Right kidney (tissue), 1 donor: ENCODE measurements around the gene EDEM2.
A peak's percentile ranks its signal among the peaks of the same experiment; 100 is the strongest.
"Not testable (repeated sequence)": the region's sequence is repeated elsewhere in the genome, so short reads cannot be mapped to it uniquely, and the experiment has no call there.

Experiments
- DNase-seq: peaks from one replicate; pipeline ENCODE4 v3.0.0-alpha.2; 2016

Gene EDEM2

DNA sequence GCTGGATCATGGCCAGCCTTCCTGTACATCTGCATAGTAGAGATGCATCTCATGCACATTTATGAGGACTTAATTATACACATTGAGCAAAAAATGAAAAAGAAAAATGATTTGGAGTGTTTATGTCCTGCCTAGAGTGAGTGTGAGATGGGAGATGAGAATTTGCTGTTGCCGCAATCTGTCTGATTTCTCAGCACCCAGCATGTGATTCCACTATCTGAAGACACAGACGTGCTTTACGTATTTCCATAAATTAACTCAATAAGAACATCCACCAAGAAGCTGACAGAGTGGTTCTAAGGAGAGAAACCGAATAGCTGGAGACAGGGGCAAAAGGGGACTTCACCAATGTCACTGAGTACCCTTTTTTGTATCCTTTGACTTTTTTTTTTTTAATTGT lies 15.2 kb downstream of the EDEM2 start:
- no peak for DNase-seq

DNA sequence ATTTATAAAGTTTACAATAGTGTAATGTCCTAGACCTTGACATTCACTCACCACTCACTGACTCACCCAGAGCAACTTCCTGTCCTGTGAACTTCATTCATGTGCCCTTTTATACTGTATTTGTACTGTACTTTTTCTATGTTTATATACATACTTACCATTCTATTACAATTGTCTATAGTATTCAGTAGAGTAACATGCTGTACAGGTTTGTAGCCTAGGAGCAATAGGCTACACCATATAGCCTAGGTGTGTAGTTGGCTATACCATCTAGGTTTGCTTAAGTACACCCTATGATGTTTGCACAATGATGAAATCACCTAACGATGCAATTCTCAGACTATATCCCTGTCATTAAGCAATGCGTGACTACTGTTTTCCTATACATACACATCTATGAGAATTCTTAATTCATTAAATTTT lies 17.5 kb downstream of the EDEM2 start:
- no peak for DNase-seq

DNA sequence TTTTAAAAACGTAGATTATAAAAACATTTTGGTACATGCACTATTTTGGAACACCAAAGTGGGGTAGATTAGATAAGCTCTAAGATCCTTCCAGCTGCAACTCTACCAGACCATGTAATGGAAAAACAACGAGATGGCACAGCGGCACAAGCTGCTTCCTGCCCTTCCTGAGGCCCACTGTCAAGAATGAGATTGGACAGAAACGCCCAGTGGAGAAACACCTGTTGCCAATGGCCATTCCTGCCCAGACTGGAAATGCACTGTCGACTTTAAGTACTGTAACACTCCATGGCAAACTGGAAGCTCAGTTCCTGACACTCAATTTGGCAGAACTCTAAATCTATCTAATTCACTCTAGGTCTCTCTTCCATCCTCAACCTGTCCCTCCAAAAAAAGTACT lies 21.4 kb downstream of the EDEM2 start:
- no peak for DNase-seq

DNA sequence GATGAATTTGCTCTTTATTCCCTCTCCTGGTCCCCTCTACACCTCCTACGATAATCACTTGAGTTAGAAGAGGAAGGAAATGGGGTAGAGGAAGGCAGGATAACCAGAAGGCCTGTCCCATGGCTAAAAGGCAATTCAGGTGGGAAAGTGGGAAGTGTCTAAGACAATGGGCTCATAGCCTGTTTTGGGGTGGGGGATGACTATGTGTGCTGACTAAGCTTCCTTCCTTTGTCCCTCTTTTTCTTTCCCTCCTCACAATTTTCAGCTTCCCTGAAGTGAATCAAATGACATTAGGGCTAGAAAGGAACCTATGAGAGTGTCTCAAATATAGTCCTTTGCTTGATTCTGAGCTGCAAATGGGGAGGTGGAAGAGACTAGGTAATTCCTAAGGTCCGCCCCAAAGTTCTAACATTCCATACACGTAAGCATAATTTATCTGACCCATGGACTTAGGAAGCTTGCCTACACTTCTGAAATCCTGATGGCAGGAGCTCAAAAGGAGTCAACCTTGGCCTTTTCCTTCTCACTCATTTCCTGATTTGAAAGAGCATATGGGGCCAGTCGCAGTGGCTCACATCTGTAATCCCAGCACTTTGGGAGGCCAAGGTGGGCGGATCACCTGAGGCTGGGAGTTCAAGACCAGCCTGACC lies 24.3 kb downstream of the EDEM2 start:
- no peak for DNase-seq

DNA sequence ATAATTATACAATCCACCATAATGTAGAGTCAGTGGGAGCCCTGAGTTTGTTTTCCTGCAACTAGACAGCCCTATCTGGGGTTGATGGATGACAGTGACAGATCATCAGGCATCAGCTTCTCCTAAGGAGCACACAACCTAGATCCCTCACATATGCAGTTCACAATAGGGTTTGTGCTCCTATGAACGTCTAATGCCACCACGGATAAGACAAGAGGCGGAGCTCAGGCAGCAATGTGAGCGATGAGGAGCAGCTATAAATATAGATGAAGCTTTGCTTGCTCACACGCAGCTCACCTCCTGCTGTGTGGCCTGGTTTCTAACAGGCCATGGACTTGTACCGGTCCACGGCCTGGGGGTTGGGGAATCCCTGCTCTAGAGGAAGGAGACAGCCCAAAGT lies 25.9 kb downstream of the EDEM2 start:
- no peak for DNase-seq

DNA sequence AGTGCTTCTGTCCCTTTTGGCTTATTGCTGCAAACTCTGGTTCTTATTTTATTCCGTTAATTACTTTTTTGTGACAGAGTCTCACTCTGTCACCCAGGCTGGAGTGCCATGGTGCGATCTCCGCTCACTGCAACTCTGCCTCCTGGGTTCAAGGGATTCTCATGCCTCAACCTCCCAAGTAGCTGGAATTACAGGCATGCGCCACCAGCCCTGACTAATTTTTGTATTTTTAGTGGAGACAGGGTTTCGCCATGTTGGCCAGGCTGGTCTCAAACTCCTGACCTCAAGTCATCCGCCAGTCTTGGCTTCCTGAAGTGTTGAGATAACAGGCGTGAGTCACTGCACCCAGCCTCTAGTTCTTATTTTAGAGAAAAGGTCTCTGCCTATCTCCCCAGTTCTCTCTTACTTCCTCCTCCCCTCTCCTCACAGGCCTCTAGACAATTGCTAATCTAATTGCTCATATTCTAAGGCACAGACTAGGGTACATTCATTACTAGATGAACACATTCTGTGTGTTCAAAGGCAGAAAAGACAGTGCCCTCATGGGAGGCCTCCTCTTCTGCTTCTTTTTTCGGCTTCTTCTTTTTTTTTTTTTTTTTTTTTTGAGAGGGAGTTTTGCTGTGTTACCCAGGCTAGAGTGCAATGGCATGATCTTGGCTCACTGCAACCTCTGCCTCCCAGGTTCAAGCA lies 27.0 kb downstream of the EDEM2 start:
- DNase-seq, result no peak

DNA sequence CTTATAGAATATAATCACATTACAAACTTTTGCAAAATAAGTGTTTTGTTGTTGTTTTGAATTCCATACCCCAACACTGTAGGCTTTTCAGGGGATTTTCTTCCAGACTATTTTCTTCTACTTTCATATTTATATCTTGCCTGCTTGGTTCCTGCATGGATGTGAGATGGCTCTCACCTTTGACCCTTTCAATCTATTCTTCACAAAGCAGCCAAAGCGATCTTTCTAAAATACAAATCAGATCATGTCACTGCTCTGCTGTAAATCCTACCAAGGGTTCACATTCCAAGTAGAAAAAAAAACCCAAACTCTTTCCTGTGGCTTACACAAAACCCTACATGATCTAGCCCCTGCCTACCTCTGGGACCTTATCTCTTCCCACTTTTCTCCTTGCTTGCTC lies 29.5 kb downstream of the EDEM2 start:
- no peak for DNase-seq

DNA sequence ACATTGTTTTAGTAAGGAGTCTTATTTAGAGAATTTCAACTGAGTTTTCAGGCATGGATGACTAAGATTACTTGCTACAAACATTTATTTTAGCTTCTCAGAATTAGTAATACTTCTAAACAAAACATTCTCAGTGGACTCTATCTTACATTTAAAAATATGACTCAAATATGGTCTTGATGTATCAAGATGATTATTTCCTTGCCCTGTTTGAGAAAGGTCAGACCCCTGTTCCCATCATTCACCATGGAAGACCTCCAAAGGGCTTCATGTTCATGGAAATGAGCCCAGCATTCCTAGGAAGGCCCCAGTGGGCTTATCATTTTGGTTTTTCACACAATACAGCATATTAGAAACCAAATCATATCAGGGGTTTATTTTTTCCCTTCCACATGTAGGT lies 29.9 kb downstream of the EDEM2 start:
- DNase-seq, result no peak

DNA sequence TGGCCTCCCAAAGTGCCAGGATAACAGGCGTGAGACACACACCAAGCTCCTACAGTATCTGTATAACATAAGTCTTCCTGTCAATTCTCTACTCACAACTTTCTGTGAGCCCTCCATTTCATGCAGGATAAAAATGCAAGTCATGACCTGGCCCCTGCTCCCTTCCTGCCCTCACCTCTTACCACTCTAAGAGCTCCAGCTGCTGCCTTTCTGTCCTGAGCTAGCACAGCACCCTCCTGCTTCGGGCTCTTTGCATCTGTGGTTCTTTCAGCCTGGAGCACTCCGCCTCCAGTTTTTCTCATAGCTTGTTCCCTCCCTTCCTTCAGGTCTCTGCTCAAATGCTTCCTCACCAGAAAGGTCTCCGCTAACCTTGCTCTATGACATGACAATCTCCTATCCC lies 30.9 kb downstream of the EDEM2 start:
- no peak for DNase-seq

DNA sequence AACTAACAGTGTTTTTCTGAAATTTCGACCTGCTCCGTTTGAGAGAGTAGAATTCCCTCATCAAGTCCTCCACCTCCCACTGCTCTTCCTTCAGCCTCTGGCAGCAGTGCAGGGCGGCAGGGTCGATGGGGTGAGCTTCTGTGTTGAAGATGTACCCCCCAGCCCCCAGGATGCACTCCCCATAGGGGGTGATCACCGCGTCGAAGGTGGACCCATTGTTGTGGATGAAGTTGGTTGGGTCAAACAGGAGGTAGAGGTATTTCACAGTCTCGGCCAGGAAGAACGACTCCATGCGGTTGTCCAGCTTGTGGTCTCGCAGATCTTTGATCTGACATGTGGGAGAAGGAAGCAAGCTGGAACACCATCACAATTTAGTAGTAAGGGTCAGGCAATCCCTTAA lies 31.5 kb downstream of the EDEM2 start:
- no peak for DNase-seq

DNA sequence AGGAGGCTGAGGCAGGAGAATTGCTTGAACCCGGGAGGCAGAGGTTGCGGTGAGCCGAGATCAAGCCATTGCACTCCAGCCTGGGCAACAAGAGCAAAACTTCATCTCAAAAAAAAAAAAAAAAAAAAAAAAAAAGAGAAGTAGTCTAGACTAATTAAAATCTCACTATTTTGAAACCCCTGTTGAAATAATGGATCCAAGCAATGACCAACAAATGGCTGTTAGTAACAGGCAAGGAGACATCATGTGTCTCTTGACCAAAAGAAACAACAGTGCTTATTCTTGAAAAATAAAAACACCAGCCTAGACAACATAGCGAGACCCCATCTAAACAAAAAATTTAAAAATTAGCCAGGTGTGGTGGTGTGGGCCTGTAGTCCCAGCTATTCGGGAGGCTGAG lies 34.9 kb downstream of the EDEM2 start:
- not testable (repeated sequence) for DNase-seq

DNA sequence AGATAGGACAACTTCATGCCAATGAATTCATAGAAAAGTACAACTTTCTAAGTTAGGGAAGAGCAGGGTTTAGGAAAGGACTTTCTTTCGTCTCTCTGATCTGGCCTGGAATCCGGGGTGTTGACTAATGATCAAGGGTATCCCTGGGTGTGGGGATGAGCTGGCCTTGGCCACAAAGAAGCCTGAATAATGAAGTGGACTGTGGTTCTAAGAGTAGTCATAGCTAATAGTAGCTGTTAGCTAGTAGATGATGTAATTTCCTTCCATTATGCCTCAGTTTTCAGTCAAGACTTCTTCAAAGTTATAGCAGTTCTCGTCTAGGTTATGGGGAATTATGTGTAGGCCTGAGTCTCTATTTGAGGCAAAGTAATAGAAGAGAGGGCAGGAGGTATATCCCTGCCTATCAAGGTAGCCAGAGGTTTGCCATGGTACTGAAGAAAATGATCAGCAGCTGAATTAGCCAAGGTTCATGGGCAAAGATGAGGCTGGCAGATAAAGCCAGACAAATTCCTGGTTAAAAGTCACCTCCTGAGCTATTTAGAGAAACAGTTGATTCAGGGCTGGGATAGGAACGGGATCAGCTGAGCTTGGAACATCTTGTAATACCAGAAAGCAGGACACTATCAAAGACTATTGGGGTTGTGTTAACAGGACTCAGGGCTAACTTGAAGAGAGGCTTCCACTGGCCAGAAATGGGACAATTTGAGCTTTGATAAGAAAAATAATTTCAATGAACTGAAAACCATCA lies 35.8 kb downstream of the EDEM2 start:
- DNase-seq, result no peak

DNA sequence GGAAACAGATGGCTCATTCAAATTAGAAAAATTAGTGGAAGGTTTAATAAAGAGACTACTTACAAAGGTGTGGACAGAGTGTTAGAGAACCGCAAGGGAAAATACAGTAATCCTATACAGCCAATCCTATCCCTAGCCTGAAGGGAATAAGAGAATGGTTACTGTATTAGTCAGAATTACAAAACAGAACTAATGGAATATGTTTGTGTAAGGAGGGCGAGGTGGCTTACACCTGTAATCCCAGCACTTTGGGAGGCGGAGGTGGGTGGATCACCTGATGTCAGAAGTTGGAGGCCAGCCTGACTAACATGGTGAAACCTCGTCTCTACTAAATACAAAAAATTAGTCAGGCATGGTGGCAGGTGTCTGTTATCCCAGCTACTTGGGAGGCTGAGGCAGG lies 38.2 kb downstream of the EDEM2 start:
- no peak for DNase-seq

DNA sequence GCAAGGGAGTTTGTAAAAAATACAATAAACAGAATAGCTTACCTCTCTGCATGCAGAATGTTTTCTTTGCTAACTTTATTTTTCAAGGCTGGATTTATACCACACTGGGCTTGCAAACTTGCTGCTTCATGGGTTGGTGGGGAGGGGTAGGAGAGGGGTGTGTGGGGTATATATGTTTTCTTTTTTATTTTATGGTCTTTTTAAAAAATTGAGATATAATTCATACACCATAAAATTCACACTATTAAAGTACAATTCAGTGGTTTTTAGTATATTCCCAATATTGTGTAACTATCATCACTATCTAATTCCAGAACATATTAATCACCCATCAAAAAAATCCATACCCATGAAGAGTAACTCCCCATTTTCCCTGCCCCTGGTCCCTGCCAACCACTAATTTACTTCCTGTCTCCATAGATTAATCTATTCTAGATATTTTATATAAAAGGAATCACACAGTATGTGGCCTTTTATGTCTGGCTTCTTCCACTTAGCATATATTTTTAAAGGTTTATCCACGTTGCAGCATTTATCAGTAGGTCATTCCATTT lies 40.2 kb downstream of the EDEM2 start:
- DNase-seq, result no peak

DNA sequence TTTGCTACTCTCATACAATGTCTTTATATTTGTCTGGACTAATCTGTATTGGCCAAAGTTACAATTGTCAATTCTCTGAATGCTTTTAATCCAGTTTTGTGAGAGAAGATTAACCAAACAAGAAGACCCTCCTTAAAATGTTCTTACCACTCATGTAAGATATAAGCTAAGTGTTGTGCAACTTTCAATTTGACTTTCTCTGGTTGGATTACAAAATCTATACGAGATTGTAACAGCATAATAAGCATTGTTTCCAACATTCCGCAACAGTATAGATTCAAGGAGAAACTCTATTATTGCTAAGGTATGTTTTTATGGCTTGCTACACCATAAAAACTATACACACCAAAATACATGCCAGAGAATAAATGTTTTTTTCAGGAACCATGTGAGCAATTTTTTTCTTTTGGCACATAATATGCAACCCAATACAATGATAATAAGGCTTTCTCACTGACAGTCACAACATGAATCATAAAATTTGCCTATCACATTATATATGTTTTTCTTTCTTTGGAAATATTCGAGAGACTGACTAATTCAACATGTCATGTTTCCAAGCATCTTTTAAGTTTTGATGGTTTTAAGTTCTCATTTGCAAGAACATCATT lies 42.3 kb downstream of the EDEM2 start:
- DNase-seq, result no peak

DNA sequence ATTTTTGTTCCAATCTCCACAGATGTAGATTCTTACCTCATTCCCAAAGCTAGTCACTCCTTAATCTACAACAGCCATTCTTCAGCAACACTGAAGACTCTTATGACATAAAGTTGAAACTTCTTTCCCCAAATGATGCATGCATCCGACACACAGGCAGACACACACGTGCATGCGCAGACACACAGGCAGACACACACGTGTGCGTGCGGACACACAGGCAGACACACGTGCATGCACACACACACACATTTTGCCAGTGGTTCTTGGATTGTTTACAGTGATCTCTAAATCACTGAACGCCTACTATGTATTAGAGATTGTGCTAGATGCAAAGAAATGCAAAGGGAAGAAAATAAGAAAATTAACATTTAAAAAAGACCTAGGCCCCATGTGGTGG lies 45.5 kb downstream of the EDEM2 start:
- DNase-seq, result no peak

DNA sequence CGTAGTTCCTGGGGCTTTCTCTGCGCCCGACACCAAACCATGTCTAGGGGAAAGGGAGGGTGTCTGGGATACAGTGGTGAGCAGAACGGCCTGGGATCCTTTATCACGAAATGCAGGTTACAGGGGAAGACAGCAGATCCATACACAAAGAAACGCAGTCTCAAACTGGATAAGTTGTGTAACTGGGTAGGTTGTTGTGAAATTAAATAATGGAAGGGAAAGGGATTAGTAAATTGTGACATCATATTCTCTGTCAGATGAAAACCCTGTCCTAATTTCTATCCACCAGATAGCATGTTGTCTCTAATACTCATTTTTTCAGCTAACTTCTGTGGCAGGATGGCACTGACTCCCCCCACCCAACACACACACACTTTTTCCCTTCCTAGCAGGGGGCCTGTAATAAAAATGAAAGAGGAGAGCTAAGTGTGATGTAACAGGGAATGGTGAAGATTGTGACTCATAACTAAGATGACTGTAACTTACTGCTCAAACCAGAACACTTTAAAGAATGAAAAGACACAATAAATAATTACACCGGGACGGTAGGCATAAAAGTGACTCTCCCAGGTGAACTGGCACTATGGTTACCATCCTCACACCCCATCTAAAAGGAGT lies 53.8 kb downstream of the EDEM2 start:
- no peak for DNase-seq

DNA sequence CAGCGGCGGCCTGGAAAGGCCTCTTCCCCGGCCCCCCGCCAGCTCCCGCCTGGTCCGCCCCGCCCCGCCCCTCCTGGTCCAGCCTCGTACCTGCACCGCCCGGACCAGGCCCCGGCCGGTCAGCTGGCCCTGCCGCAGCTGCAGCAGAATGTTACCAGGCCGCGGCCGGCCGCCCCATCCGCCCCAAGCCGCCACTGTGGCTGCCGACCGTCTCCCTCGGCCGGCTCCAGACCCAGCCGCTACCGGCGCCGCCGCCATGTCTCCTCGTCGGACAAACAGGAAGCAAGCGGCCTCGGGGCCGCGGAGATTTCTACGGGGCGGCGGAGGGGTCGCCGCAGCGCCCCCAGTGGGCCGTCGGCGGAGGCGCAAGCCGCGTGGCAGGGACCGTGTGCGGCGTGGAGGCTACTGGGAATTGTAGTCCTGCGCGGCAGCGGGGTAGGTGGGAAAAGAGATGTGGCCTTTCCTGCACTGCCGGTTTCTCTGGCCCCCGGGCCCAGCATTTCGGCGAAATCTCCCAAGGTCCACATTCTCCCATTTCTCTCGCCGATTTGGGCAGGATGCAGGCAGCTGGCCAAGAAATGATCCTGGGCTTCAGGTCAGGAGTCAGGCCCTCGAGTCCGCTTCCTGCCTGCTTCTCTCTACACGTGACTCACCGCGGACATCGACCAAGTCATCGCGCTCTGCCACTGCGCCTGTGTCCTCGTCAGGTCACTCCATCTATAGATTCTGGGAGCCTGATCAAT lies 54.4 kb downstream of the EDEM2 start, which contains the start of gene TRPC4AP:
Gene TRPC4AP (minus strand): TSS at position 284 of the 743 bp plus-strand sequence. CDS start 26 bp downstream, at position 258.
- DNase-seq, result peak; percentile 99

DNA sequence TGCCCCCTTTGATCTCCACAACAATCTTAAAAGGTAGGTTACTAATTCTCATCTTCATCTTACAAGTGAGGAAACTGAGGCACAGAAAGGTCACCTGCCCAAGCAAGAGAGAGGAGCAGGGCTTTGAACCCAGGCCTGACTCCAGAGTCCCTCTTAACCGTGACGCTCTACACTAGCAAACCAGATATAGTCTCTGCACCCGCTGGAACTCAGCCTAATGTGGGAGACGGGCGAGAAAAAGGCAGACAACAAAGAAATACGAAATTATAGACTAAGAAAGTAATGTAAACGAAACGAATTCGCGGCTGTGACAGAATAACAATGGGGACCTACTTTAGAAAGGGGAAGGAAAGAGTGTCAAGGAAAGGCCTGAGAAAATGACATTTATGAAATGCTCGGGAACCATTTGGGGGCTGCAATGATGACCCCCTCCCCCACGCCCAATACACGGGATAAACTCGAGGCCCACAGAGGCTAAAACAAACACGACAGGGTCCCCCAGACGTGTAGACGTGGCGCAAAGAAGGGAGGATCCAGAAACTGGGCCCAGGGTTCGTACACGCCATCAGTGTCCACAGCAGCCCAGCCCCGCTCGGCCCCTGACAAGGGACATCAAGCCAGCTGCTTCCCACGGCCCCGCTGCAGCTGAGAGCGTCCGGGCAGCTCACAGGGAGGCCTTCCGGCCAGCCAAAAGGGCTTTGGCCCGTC lies 55.2 kb downstream of the EDEM2 start:
- DNase-seq, result no peak

DNA sequence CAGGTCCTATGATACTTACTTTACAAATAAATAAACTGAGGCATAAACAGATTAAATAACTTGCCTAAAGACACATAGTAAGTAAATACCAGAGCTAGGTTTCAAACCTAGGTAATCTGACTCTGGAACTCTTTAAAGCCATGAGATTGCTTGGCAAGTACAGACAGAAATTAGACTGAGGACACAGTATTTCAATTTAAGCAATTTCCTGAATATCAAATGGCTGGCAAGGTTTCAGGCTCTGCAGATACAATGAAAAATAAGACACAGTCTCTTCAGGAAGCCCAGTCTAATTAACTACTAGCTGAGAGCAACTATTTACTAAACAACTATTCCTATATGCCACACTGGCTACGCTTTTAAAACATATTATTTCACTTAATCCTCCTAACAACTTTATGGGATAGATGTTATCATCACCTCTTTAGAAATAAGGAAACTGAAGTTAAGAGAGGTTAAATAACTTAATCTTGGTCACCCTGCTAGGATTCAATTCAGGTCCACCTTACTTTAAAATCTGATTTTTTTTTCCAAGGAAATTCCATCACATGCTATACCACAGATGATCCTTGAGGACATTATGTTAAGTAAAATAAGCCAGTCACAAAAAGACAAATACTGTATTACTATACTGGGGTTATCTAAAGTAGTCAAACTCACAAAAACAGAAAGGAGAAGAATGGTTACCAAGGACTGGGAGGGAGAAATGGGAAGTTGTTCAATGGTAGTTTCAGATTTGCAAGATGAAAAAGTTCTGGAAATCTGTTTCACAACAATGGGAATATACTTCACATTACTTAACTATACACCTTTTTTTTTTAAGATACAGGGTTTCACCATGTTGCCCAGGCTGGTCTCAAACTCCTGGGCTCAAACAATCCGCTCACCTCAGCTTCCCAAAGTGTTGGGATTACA lies 58.6 kb downstream of the EDEM2 start:
- DNase-seq, result no peak
